PC-9 (cell line): ENCODE results near the gene SELENOS. TPM values are rescaled to one million over a fixed set of nuclear protein-coding genes. Genes with fewer than 3 reads are reported as not detected.

Source experiments
- BruUV-seq: library from RNA; stranded (reverse); fragments of 400-500 nt; replicated peaks from 2 replicates; lab custom pipeline; 2021; lab: Mats Ljungman, UMichigan
- CTCF ChIA-PET: fragments of 300-600 bp; sonication (Branson Sonifier 250); formaldehyde crosslinking; loops from one replicate; lab custom pipeline; 2022; ENCODE audit warnings: antibody characterized with exemption; lab: Charles Lee
- POLR2A ChIA-PET: fragments of 300-600 bp; sonication (Branson Sonifier 250); formaldehyde crosslinking; loops from one replicate; lab custom pipeline; 2022; ENCODE audit warnings: antibody characterized with exemption; ENCODE audit not compliant: unreplicated experiment; lab: Charles Lee
- DNase-seq, 2 experiments: peaks; one replicate each; pipeline versions ENCODE4 v3.0.0 to v3.0.0-alpha.2; 2015 to 2022; ENCODE audit warnings: mixed read lengths in 1 of 2
- H2AFZ ChIP-seq: fragments of 200-600 bp; sonication (generic); 2 replicates; pipeline ENCODE4 v1.8.1; 2017; ENCODE audit warnings: antibody characterized with exemption
- H3F3A ChIP-seq: fragments of 200-600 bp; sonication (generic); 2 replicates; pipeline ENCODE4 v1.8.1; 2017; ENCODE audit warnings: antibody characterized with exemption, mild to moderate bottlenecking, low read depth; ENCODE audit not compliant: insufficient read depth
- H3K27ac ChIP-seq: fragments of 200-600 bp; sonication (generic); 2 replicates; pipeline ENCODE4 v1.6.1; 2016; ENCODE audit warnings: mixed run types
- H3K27me3 ChIP-seq: fragments of 200-600 bp; sonication (generic); 2 replicates; pipeline ENCODE4 v1.6.1; 2016; ENCODE audit warnings: low read depth, mixed run types; ENCODE audit not compliant: insufficient read depth
- H3K36me3 ChIP-seq: fragments of 200-600 bp; sonication (generic); 2 replicates; pipeline ENCODE4 v1.6.1; 2016; ENCODE audit warnings: low read depth, mixed run types
- H3K4me1 ChIP-seq: fragments of 200-600 bp; sonication (generic); replicated peaks from 2 replicates; pipeline ENCODE4 v1.6.1; 2016; ENCODE audit warnings: mixed run types; ENCODE audit not compliant: insufficient read depth
- H3K4me2 ChIP-seq: fragments of 200-600 bp; sonication (generic); 2 replicates; pipeline ENCODE4 v1.6.1; 2017; ENCODE audit warnings: mixed run types
- H3K4me3 ChIP-seq: fragments of 200-600 bp; sonication (generic); 2 replicates; pipeline ENCODE4 v1.6.1; 2016; ENCODE audit warnings: mixed run types
- H3K79me2 ChIP-seq: fragments of 200-600 bp; sonication (generic); 2 replicates; pipeline ENCODE4 v1.6.1; 2017; ENCODE audit warnings: low read depth, mixed run types
- H3K9me2 ChIP-seq: fragments of 200-600 bp; sonication (generic); 2 replicates; pipeline ENCODE4 v1.8.1; 2017; ENCODE audit warnings: mild to moderate bottlenecking; ENCODE audit not compliant: insufficient read depth
- H3K9me3 ChIP-seq: fragments of 200-600 bp; sonication (generic); 2 replicates; pipeline ENCODE4 v1.8.1; 2016; ENCODE audit warnings: low read depth; ENCODE audit not compliant: insufficient read depth
- H4K20me1 ChIP-seq: fragments of 200-600 bp; sonication (generic); 2 replicates; pipeline ENCODE4 v1.8.1; 2017; ENCODE audit not compliant: insufficient read depth
- CTCF ChIP-seq: fragments of 200-600 bp; sonication (generic); conservative IDR thresholded peaks from 2 replicates; pipeline ENCODE4 v1.6.1; 2017; ENCODE audit warnings: mixed run types, antibody characterized with exemption, mild to moderate bottlenecking, moderate library complexity
- EZH2 ChIP-seq: fragments of 200-600 bp; sonication (generic); IDR thresholded peaks from 2 replicates; pipeline ENCODE4 v1.8.0; 2017; ENCODE audit warnings: antibody characterized with exemption, low read depth
- intact Hi-C: fragments of 100-400 bp; cut with micrococcal nuclease; formaldehyde crosslinking; loops from one replicate; pipeline ENCODE4 v1.10.0; 2022; ENCODE audit not compliant: unreplicated experiment
- total RNA-seq: library from RNA; stranded (reverse); gene quantifications from 2 replicates; pipeline ENCODE4 v1.2.3, GENCODE V29; 2021

SELENOS gene
- total RNA-seq, 1 experiment from 2014 or later = 28.6 TPM

GRCh38 chr15:101240358-101240757 is 36.9 kb downstream of the SELENOS start:
- no peak overlapping the region for H3K4me2 ChIP-seq
- H3K4me3 ChIP-seq = no peak overlapping the region
- no peak overlapping the region for H3K27ac ChIP-seq
- intact Hi-C loops = no loop called here
- H3F3A ChIP-seq = no peaks in the 10 kb centered on the region
- TF ChIP-seq CTCF = no peak
- TF ChIP-seq EZH2 = no peak
- peaks cover 54% of the 10 kb centered on the region for H3K79me2 ChIP-seq
- no peaks in the 10 kb centered on the region for H3K27me3 ChIP-seq
- ChIA-PET CTCF (no interaction called here), POLR2A (no interaction called here)
- no peak overlapping the region for H2AFZ ChIP-seq
- H4K20me1 ChIP-seq = peaks cover 29% of the 10 kb centered on the region
- no TSS peak for BruUV-seq
- H3K4me1 ChIP-seq = no peaks in the 10 kb centered on the region
- H3K9me2 ChIP-seq = no peaks in the 10 kb centered on the region
- H3K36me3 ChIP-seq = no peaks in the 10 kb centered on the region
- DNase-seq = no peak
- H3K9me3 ChIP-seq = no peaks in the 10 kb centered on the region

GRCh38 chr15:101239724-101240136 is 37.6 kb downstream of the SELENOS start:
- Histone ChIP-seq H3K9me3 (no peaks in the 10 kb centered on the region), H2AFZ (no peak overlapping the region), H3K36me3 (no peaks in the 10 kb centered on the region), H3K27ac (no peak overlapping the region), H4K20me1 (peaks cover 29% of the 10 kb centered on the region), H3F3A (no peaks in the 10 kb centered on the region; the same call in 1 of the 2 replicates), H3K4me2 (no peak overlapping the region), H3K4me3 (no peak overlapping the region), H3K4me1 (no peaks in the 10 kb centered on the region), H3K27me3 (no peaks in the 10 kb centered on the region), H3K79me2 (peaks cover 48% of the 10 kb centered on the region), H3K9me2 (no peaks in the 10 kb centered on the region)
- BruUV-seq = no TSS peak
- intact Hi-C loops = no loop called here
- DNase-seq = no peak
- ChIA-PET CTCF (no interaction called here), POLR2A (no interaction called here)
- TF ChIP-seq CTCF (no peak), EZH2 (no peak)

- CTCF ChIA-PET = no interaction called here
- H3K4me2 ChIP-seq = no peak overlapping the region
- no TSS peak for BruUV-seq
- H3K27me3 ChIP-seq = no peaks in the 10 kb centered on the region
- H4K20me1 ChIP-seq = peaks cover 18% of the 10 kb centered on the region
- H3K27ac ChIP-seq = no peak overlapping the region
- TF ChIP-seq CTCF (no peak), EZH2 (no peak)
- no peak overlapping the region for H3K4me3 ChIP-seq
- no peaks in the 10 kb centered on the region for H3K9me2 ChIP-seq
- no peaks in the 10 kb centered on the region; the same call in 1 of the 2 replicates for H3F3A ChIP-seq
- peaks cover 25% of the 10 kb centered on the region for H3K79me2 ChIP-seq
- intact Hi-C loops = no loop called here
- no peak for DNase-seq
- H3K4me1 ChIP-seq = no peaks in the 10 kb centered on the region
- POLR2A ChIA-PET = no interaction called here
- H3K36me3 ChIP-seq = 0 out of 2 replicates have a peak, but pooled peaks cover 5% of the 10 kb centered on the region
- no peaks in the 10 kb centered on the region for H3K9me3 ChIP-seq
- H2AFZ ChIP-seq = no peak overlapping the region
Measured at GRCh38 chr15:101237251-101237650, 40.0 kb downstream of the SELENOS start.
